ENCODE results near the gene PRKN.
"Not testable (repeated sequence)": the region's sequence is repeated elsewhere in the genome, so short reads cannot be mapped to it uniquely, and the experiment has no call there.

The PRKN gene

DNA sequence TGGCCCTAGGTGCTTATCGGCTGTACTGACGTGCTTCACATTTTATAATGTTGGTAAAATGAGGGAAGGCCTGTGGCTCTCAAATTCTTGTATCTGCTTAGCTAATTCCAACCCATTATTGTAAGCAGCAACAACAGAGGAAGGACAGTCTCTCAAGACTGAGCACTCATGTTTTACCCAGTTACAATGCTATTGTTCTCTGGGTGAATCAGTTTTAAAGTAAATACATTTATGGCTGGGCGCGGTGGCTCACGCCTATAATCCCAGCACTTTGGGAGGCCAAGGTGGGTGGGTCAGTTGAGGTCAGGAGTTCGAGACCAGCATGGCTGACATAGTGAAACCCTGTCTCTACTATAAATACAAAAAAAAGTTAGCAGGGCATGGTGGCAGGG lies 194.6 kb downstream of the PRKN start:
- no peak for DNase-seq (ENCODE audit: low spot score)

DNA sequence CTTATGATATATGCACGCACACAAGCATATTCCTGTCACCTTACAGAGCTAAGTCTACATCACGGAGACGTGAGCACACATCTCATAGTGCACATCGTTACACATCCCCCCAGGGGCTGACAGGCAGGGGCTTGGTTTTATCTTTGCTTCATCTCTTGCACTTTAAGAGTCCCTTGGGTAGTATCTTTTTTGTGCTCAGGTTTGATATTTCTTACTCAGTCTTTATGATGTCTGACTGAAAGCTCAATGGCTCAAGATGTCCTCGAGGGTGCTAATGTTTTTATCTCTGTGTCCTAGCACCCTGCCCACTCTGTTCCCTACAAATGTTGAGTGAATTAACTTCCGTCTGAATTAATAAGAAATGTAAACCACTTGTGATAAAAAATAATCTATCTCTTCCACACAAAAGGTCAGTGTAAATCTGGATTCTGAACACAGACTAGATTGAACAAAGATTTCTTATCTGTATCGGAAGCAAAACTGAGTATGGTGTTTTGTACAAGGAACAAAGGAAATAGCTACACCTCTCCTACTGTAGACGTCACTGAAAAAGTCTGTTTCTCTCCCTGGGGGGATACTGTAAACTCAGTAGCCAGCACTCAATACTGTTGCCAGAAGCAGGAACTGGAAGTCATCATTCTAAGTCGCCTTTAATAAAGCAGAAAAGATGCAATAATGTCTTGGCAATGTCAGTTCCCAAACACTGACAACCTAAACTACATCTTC lies 195.1 kb downstream of the PRKN start:
- no peak for DNase-seq (ENCODE audit: low spot score)

GRCh38 chr6:162531391-162531790 lies 196.2 kb downstream of the PRKN start:
- DNase-seq (ENCODE audit: low spot score), result not testable (repeated sequence)

DNA sequence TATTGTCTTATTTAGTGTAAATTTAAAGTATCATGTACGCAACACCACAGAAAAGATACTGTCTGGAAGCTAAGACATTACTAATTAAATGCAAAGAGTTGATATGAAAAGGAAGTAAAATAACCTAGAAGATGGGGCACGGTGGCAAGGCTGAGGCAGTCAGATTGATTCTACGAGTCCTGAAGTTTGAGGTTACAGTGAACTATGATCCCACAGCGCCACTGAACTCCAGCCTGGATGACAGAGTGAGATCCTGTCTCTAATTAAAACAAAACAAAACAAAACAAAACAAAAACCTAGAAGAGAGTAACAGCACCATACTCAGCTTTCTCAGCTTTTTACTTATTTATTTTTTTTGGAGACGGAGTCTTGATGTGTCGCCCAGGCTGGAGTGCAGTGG lies 199.0 kb downstream of the PRKN start:
- no peak for DNase-seq (ENCODE audit: low spot score)

GRCh38 chr6:162526960-162527359 lies 200.6 kb downstream of the PRKN start:
- DNase-seq (ENCODE audit: low spot score), result no peak

DNA sequence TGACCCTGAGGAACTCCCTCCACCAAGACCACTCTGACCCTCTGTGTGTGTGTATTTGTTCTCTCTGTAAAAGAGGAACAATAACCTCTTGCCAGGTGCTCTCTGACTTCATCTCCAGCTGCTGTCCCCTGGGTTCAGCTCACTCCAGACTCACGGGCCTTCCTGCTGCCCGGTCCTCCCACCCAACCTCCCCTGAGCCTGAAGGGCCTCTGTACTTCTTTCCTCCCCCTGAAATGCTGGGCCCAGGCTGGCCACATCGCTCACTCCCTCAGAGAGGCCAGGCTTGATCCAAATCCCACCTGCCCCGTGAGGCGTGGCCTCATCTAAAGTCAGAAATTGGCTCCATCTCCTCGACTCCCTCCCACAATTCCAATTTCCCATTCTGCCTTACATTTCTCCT lies 202.4 kb downstream of the PRKN start:
- DNase-seq (ENCODE audit: low spot score), result no peak

DNA sequence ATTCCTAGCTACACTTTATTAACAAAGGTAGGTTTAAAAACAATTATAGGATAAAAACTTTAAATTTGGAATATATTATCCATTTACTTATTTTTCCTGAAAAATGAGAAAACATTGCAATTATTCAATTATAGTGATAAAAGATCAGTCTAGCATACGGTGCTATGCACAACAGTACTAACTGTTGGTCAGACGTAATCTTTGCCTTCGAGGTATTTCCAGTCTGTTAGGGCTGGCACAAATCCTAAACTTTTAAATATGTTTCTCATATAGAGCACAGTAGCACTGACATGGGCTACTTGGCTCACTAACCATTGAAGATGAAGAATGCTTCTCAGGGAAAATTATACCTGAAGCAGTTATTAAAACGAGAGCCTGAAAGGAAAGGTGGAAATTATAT lies 214.8 kb downstream of the PRKN start:
- DNase-seq (ENCODE audit: low spot score), result no peak

DNA sequence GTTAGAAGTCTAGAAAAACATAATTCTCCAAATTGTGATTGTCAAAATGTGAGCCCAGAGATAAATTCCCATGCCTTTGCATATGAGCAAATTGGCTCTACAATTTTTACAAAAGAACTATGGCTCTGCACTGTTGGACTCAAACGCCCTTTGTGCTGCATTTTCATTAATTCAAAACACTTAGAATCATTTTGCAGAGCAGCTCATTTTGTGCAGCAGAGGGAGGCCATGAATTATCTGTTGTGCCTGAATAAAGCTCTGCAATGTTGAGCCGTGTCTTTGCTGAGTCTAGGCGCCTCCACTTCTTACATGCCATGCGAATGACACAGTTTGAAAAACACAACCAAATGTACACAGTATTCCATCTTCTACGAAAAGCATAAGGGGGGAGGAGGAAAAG lies 230.2 kb downstream of the PRKN start:
- no peak for DNase-seq (ENCODE audit: low spot score)

GRCh38 chr6:162493917-162494316 lies 233.6 kb downstream of the PRKN start:
- no peak for DNase-seq (ENCODE audit: low spot score)

- no peak for DNase-seq (ENCODE audit: low spot score)
These were observed 235.9 kb downstream of the PRKN start for GRCh38 chr6:162491637-162492036.

DNA sequence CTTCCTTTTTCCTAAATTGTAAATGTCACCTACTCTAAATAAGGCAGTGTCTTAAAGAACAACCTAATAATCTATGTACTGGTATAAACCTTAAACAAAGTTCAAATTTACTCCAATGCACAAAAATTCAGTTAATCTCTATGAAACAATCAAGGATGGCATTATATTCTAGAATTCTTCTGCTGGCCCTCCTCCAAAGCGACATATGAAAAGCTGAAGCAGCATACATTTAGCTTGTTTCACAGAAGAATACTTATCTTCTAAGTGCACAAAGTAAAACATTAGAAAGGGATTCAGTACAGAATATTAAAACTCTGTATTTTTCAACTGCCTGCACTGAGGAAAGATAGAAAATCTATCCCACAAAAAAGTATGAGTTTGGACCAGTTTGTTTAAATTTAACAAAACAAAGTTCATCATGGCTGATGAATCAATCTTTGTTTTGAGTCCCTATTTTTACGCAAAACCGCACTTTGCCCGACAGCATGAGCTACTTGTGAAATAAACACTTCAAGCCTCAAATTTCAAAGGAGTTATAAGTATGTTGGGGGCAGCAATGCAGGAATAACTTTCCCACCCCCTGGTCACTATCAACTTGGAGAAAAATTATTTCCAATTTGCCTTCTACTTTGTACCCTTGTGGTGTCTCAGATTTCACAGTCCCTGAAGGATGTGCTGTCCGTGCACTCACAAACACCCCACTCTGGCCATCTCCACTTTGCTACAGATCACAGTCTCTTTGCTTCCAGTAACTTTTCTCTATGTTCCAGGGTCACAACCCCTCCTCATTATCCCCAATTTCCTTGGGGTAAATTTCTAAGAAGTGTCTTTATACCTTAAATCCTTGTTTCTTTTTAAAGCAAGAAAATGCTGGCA lies 238.2 kb downstream of the PRKN start:
- DNase-seq (ENCODE audit: low spot score), result no peak

GRCh38 chr6:162488444-162488843 lies 239.1 kb downstream of the PRKN start:
- no peak for DNase-seq (ENCODE audit: low spot score)

GRCh38 chr6:162485464-162485863 lies 242.1 kb downstream of the PRKN start:
- DNase-seq (ENCODE audit: low spot score), result no peak

- DNase-seq (ENCODE audit: low spot score), result no peak
These were observed 245.6 kb downstream of the PRKN start for GRCh38 chr6:162481938-162482337.

DNA sequence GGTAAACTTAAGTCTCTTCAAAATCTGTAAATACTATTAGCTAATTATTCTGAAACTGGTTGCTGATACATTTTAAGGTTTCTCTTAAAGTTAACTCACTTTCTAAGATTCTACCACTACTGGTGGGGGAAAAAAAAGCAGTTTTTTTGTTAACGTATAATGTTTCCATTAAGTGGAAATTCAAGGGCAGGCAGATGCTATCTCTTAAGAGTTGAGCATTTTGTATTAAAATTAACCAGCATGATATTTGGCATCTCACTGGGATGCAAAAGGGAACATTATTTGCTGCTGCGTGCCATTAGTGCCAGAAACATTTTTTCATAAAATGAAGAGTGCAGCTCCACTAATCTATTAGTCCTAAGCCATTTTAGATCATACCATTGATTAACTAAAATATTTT lies 246.2 kb downstream of the PRKN start:
- DNase-seq (ENCODE audit: low spot score), result no peak

DNA sequence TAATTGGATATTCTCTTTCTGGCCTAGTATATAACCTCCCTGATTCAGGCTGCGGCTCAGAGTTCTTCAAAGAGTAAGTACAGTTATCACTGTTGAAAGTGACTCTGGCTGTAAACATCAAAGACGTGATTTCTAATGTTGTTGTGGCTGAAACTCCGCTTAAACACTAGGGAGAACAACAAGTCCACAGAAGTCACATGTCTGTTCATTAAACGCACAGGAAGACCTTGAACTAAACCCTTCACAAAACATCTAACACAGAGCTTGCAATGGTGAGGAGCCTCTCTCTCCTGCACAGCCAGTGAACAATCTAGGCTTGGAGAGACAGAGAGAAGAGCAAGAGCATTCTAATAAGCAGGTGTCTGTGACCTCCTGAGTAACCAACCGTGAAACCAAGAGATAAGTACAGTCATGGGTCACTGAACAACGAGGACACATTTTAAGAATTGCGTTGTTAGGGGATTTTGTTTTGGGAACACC lies 249.3 kb downstream of the PRKN start:
- no peak for DNase-seq (ENCODE audit: low spot score)

GRCh38 chr6:162474722-162475121 lies 252.8 kb downstream of the PRKN start:
- no peak for DNase-seq (ENCODE audit: low spot score)

- no peak for DNase-seq (ENCODE audit: low spot score)
These were observed 255.7 kb downstream of the PRKN start for GRCh38 chr6:162471842-162472241.

GRCh38 chr6:162468326-162468725 lies 259.2 kb downstream of the PRKN start:
- DNase-seq (ENCODE audit: low spot score), result peak; percentile 6

- no peak for DNase-seq (ENCODE audit: low spot score)
These were observed 259.9 kb downstream of the PRKN start for GRCh38 chr6:162467679-162468078.

GRCh38 chr6:162463576-162463975 lies 264.0 kb downstream of the PRKN start:
- DNase-seq (ENCODE audit: low spot score), result no peak

GRCh38 chr6:162459985-162460384 lies 267.6 kb downstream of the PRKN start:
- no peak for DNase-seq (ENCODE audit: low spot score)

DNA sequence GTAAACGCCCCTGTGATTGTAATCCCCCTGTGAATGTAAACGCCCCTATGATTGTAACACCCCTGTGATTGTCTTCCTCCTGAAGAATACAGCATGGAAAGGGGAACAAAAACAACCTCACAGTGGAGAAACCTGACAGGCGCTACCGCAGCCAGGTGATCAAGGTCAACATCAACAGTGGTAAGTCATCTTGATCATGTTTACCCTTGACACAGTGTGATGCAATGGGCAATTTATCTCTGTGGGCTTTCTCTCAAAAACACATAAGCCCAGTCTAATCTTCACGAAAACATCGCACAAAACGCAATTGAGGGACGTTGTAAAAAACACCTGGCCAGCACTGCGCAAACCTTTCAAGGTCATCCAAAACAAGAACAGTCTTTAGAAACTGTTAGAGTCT lies 277.2 kb downstream of the PRKN start:
- DNase-seq (ENCODE audit: low spot score), result no peak
